ENCODE data around the gene ARL9.

DNA sequence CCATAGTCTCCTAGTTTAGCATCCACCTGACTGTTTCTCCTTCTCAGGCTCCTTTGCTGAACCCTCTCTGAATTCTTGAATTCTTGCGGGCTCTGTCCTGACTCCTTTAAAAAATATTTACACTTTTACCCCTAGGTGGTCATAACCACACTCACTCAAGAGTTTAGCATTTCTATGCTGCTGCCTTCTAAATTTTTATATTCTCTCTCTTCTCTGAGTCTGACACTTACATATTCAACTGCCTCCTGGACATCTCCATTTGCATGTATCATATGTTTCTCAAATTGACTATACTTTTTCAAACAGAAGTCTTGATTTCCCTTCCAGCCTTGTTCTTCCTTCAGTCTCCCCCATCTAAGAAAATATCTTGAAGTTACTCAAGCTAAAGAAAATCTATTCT is 31.6 kb downstream of the ARL9 start:
- TF ChIP-seq EZH2 (optimal IDR thresholded peaks at IDR 0.05; ENCODE audit: low read depth, low read length) (no peak), EZH2phosphoT487 (IDR thresholded peaks at IDR 0.05; ENCODE audit: low read length) (no peak)
- TF ChIP-seq, protein P1, sequence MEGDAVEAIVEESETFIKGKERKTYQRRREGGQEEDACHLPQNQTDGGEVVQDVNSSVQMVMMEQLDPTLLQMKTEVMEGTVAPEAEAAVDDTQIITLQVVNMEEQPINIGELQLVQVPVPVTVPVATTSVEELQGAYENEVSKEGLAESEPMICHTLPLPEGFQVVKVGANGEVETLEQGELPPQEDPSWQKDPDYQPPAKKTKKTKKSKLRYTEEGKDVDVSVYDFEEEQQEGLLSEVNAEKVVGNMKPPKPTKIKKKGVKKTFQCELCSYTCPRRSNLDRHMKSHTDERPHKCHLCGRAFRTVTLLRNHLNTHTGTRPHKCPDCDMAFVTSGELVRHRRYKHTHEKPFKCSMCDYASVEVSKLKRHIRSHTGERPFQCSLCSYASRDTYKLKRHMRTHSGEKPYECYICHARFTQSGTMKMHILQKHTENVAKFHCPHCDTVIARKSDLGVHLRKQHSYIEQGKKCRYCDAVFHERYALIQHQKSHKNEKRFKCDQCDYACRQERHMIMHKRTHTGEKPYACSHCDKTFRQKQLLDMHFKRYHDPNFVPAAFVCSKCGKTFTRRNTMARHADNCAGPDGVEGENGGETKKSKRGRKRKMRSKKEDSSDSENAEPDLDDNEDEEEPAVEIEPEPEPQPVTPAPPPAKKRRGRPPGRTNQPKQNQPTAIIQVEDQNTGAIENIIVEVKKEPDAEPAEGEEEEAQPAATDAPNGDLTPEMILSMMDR (IDR thresholded peaks at IDR 0.05; ENCODE audit: low read length): no peak
